Activated T-cell treated with anti-CD3 and anti-CD28 coated beads, Interleukin-2, amount 50 U/mL, for 24 hours (primary cell): ENCODE measurements around the gene EMSY.
"Not testable (repeated sequence)": the region's sequence is repeated elsewhere in the genome, so short reads cannot be mapped to it uniquely, and the experiment has no call there.

Experiments
- DNase-seq: peaks from one replicate; pipeline ENCODE4 v3.0.0-alpha.2; 2020
- H3K27ac Mint-ChIP-seq: 2 replicates; pipeline ENCODE4 v1.8.0; 2020; ENCODE audit warnings: mild to moderate bottlenecking, mixed read lengths
- H3K27me3 Mint-ChIP-seq: 2 replicates; pipeline ENCODE4 v1.8.0; 2020; ENCODE audit warnings: mixed read lengths
- H3K36me3 Mint-ChIP-seq: 2 replicates; pipeline ENCODE4 v1.8.0; 2020; ENCODE audit warnings: low read depth, mixed read lengths
- H3K4me1 Mint-ChIP-seq: 2 replicates; pipeline ENCODE4 v1.8.0; 2020; ENCODE audit warnings: low read depth, mixed read lengths
- H3K4me3 Mint-ChIP-seq: 2 replicates; pipeline ENCODE4 v1.8.0; 2020; ENCODE audit warnings: mild to moderate bottlenecking, moderate library complexity, mixed read lengths
- H3K9me3 Mint-ChIP-seq: 2 replicates; pipeline ENCODE4 v1.8.0; 2020; ENCODE audit warnings: mixed read lengths

Gene EMSY

DNA sequence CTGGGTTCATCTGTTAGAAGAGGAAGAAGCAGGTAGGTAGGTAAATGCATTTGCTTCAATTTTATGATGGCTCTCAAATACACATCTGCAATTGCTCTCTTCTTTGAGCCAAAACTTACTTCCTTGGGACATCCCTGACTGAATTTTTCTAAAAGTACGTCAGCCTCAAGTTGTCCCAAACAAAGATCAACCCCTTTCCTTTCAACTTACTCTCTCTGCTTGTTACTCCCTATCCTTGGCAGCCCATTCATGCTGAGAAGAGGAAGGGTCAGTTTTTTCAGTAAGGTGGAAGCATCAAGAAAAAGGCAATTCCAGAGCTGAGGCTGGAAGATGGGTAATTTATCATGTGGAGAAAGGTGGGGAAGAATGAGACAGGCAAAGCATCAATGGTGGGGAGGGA, 114.5 kb downstream of the EMSY start:
- no peak for DNase-seq
- H3K9me3 Mint-ChIP-seq = no peaks in the 10 kb centered on the region
- H3K27ac Mint-ChIP-seq = no peak overlapping the region
- no peaks in the 10 kb centered on the region for H3K36me3 Mint-ChIP-seq
- H3K4me1 Mint-ChIP-seq = peaks cover 14% of the 10 kb centered on the region
- H3K4me3 Mint-ChIP-seq = no peak overlapping the region
- peaks cover 5% of the 10 kb centered on the region for H3K27me3 Mint-ChIP-seq

GRCh38 chr11:76560219-76560618, 115.4 kb downstream of the EMSY start:
- Mint-ChIP-seq H3K27me3 (peaks cover 5% of the 10 kb centered on the region), H3K4me3 (no peak overlapping the region), H3K4me1 (peaks cover 14% of the 10 kb centered on the region), H3K27ac (peak overlapping the region; percentile 33), H3K36me3 (no peaks in the 10 kb centered on the region), H3K9me3 (no peaks in the 10 kb centered on the region)
- no peak for DNase-seq

- H3K27ac Mint-ChIP-seq = no peak overlapping the region
- no peaks in the 10 kb centered on the region for H3K36me3 Mint-ChIP-seq
- DNase-seq = no peak
- peaks cover 5% of the 10 kb centered on the region for H3K27me3 Mint-ChIP-seq
- no peaks in the 10 kb centered on the region for H3K9me3 Mint-ChIP-seq
- H3K4me3 Mint-ChIP-seq = no peak overlapping the region
- H3K4me1 Mint-ChIP-seq = peaks cover 14% of the 10 kb centered on the region
Observed at GRCh38 chr11:76561245-76561644, 116.4 kb downstream of the EMSY start.

DNA sequence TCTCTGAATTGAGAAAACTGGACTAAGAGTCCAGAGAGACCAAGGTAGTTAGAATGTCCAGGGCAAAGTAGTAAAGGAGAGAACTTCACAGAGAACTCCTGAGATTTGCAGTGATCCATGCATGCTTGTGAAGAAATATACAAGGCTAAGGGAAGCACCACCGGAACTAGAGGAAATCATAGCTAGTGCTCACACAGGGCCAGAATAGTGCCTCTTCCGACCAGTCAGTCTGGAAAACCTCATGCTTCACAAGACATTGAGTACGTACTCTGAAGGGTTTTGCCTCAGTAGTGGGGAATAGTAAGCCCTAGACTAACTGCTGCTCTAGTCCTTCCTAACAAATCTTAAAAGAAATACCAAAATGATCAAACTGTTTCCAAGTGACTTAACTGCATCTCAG, 117.7 kb downstream of the EMSY start:
- Mint-ChIP-seq H3K27ac (no peak overlapping the region), H3K27me3 (peaks cover 5% of the 10 kb centered on the region), H3K4me3 (no peak overlapping the region), H3K4me1 (peaks cover 16% of the 10 kb centered on the region), H3K9me3 (no peaks in the 10 kb centered on the region), H3K36me3 (no peaks in the 10 kb centered on the region)
- DNase-seq = no peak

DNA sequence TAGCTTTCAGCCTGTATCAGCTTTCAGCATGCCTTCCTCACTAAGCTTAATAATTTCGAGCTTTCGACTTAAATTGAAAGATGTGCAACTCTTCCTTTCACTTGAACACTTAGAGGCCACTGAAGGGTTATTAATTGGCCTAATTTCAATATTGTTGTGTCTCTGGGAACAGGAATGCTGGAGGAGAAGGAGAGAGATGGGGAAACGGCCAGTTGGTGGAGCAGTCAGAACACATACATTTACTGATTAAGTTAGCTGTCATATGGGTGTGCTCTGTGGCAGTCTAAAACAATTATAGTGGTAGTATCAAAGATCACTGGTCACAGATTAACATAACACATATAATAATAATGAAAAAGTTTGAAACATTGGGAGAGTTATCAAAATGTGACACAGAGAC, 119.5 kb downstream of the EMSY start:
- Mint-ChIP-seq H3K4me1 (peaks cover 19% of the 10 kb centered on the region), H3K36me3 (no peaks in the 10 kb centered on the region), H3K9me3 (no peaks in the 10 kb centered on the region), H3K4me3 (no peak overlapping the region), H3K27ac (no peak overlapping the region), H3K27me3 (peaks cover 5% of the 10 kb centered on the region)
- no peak for DNase-seq

- H3K4me3 Mint-ChIP-seq = no peak overlapping the region
- no peaks in the 10 kb centered on the region for H3K9me3 Mint-ChIP-seq
- no peaks in the 10 kb centered on the region for H3K36me3 Mint-ChIP-seq
- H3K27ac Mint-ChIP-seq = no peak overlapping the region
- peaks cover 5% of the 10 kb centered on the region for H3K27me3 Mint-ChIP-seq
- peaks cover 6% of the 10 kb centered on the region for H3K4me1 Mint-ChIP-seq
- DNase-seq = no peak
Observed at GRCh38 chr11:76566811-76567210, 122.0 kb downstream of the EMSY start.

DNA sequence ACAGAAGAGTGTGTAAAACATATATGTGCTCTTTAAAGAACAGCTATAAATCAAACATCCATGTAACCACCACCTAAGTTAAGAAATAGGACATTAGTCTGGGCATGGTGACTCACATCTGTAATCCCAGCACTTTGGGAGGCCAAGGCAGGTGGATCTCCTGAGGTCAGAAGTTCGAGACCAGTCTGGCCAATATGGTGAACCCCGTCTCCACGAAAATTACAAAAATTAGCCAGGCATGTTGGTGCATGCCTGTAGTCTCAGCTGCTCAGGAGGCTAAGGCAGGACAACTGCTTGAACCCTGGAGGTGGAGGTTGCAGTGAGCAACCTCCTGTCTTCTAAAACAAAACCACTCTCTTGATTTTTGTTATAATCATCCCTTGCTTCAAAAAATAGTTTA, 122.4 kb downstream of the EMSY start:
- Mint-ChIP-seq H3K27me3 (peaks cover under 1% of the 10 kb centered on the region), H3K4me3 (no peak overlapping the region), H3K27ac (peak overlapping the region; percentile 44), H3K36me3 (no peaks in the 10 kb centered on the region), H3K9me3 (no peaks in the 10 kb centered on the region), H3K4me1 (peaks cover 6% of the 10 kb centered on the region)
- DNase-seq = no peak

- H3K4me3 Mint-ChIP-seq = no peak overlapping the region
- no peak for DNase-seq
- no peaks in the 10 kb centered on the region for H3K36me3 Mint-ChIP-seq
- H3K4me1 Mint-ChIP-seq = peaks cover 6% of the 10 kb centered on the region
- H3K9me3 Mint-ChIP-seq = no peaks in the 10 kb centered on the region
- H3K27ac Mint-ChIP-seq = no peak overlapping the region
- no peaks in the 10 kb centered on the region for H3K27me3 Mint-ChIP-seq
Observed at GRCh38 chr11:76568139-76568538, 123.3 kb downstream of the EMSY start.

GRCh38 chr11:76568621-76569020, 123.8 kb downstream of the EMSY start:
- DNase-seq = no peak
- no peaks in the 10 kb centered on the region for H3K36me3 Mint-ChIP-seq
- no peak overlapping the region for H3K27ac Mint-ChIP-seq
- no peaks in the 10 kb centered on the region for H3K9me3 Mint-ChIP-seq
- H3K27me3 Mint-ChIP-seq = no peaks in the 10 kb centered on the region
- peaks cover 6% of the 10 kb centered on the region for H3K4me1 Mint-ChIP-seq
- no peak overlapping the region for H3K4me3 Mint-ChIP-seq

- DNase-seq, H3K4me1 Mint-ChIP-seq, H3K4me3 Mint-ChIP-seq, H3K9me3 Mint-ChIP-seq, H3K27ac Mint-ChIP-seq, H3K27me3 Mint-ChIP-seq, H3K36me3 Mint-ChIP-seq: not testable (repeated sequence)
Observed at GRCh38 chr11:76572181-76572875, 127.5 kb downstream of the EMSY start.

GRCh38 chr11:76574406-76574805, 129.6 kb downstream of the EMSY start:
- no peak overlapping the region for H3K4me3 Mint-ChIP-seq
- H3K27me3 Mint-ChIP-seq = peaks cover 9% of the 10 kb centered on the region
- H3K4me1 Mint-ChIP-seq = no peaks in the 10 kb centered on the region
- DNase-seq = no peak
- H3K36me3 Mint-ChIP-seq = no peaks in the 10 kb centered on the region
- no peaks in the 10 kb centered on the region for H3K9me3 Mint-ChIP-seq
- no peak overlapping the region for H3K27ac Mint-ChIP-seq

DNA sequence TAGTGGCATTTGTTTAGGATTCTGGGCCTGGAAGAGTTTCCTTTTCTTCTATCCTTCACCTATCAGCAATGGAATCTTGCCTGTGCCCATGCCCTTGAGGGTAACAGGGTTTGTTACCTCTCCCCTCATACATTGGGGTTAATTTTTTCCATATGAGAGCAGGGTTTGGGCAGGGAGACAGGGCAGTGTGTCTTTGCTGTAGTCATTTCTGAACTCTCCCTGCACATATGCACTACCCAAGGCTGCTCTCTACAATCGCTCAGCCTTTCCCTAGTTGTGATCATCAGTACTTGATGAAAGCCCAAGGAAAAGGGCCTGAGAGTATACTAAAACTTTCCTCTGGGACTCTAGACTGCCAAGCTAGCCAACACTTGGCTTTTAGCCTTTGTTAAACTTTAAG, 130.1 kb downstream of the EMSY start:
- Mint-ChIP-seq H3K27ac (no peak overlapping the region), H3K9me3 (no peaks in the 10 kb centered on the region), H3K4me3 (no peak overlapping the region), H3K4me1 (no peaks in the 10 kb centered on the region), H3K36me3 (no peaks in the 10 kb centered on the region), H3K27me3 (peaks cover 11% of the 10 kb centered on the region)
- no peak for DNase-seq

- H3K27me3 Mint-ChIP-seq = peaks cover 11% of the 10 kb centered on the region
- H3K27ac Mint-ChIP-seq = no peak overlapping the region
- DNase-seq = no peak
- no peaks in the 10 kb centered on the region for H3K36me3 Mint-ChIP-seq
- no peaks in the 10 kb centered on the region for H3K4me1 Mint-ChIP-seq
- H3K9me3 Mint-ChIP-seq = no peaks in the 10 kb centered on the region
- no peak overlapping the region for H3K4me3 Mint-ChIP-seq
Observed at GRCh38 chr11:76577226-76577920, 132.6 kb downstream of the EMSY start.

GRCh38 chr11:76577921-76578653, 133.3 kb downstream of the EMSY start:
- Mint-ChIP-seq H3K27me3 (peaks cover 11% of the 10 kb centered on the region), H3K4me1 (no peaks in the 10 kb centered on the region), H3K36me3 (no peaks in the 10 kb centered on the region), H3K9me3 (no peaks in the 10 kb centered on the region), H3K4me3 (no peak overlapping the region), H3K27ac (no peak overlapping the region)
- no peak for DNase-seq

DNA sequence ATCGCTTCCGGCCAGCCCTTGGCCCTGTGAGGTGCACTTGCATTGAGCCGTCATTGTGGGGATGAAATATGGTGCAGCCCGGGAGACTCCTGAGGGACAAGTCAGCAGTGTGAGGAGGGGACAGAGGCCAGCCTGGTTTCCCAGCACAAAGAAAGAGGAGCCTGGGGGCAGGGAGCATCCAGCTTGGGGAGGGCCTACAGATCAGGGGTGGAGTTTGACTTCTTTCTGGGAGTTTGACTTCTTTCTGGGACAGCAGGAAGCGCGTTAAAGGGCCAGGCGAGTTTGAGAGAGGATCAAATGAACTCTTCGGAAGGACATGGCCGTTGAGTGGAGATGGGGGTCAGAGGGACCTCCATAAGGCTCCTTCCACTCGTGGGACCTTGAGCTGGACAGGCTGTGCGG, 133.8 kb downstream of the EMSY start:
- Mint-ChIP-seq H3K9me3 (no peaks in the 10 kb centered on the region), H3K4me1 (no peaks in the 10 kb centered on the region), H3K27me3 (peaks cover 11% of the 10 kb centered on the region), H3K27ac (no peak overlapping the region), H3K4me3 (no peak overlapping the region), H3K36me3 (no peaks in the 10 kb centered on the region)
- no peak for DNase-seq
